RKO (cell line): Measurements from ENCODE around the gene SESTD1.

Experiments used
- DNase-seq: peaks from one replicate; pipeline ENCODE4 v3.0.0-alpha.2; 2016; ENCODE audit warnings: low spot score

SESTD1 gene

DNA sequence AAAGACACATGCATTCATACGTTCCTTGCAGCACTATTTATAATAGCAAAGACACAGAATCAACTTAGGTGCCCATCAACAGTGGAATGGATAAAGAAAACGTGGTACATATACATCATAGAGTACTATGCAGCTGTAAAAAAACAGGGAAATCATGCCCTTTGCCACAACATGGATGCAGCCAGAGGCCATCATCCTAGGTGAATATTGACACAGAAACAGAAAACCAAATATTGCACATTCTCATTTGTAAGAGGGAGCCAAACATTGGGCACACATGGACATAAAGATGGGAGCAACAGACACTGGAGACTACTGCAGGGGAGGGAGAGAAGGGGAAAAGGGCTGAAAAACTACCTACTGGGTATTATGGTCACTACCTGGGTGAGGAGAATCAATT, 73.5 kb downstream of the SESTD1 start:
- no peak for DNase-seq

DNA sequence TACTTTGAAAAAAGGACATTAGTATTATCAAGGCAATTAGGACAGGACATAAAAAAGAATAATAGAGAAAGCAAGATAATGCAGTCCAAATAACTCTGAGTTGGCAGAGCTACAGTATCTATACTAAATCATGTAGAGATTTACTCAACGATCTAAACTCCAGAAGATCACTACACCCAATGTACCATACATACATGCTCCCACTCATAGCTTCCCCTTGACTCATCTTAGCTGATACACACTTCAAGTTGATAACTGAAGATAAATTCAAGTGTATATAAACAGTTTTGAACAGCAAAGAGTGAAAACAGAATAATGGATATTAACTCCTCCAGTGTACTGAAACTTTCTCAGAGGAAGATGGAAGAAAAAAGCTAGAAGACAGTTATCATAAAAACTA, 78.5 kb downstream of the SESTD1 start:
- no peak for DNase-seq

DNA sequence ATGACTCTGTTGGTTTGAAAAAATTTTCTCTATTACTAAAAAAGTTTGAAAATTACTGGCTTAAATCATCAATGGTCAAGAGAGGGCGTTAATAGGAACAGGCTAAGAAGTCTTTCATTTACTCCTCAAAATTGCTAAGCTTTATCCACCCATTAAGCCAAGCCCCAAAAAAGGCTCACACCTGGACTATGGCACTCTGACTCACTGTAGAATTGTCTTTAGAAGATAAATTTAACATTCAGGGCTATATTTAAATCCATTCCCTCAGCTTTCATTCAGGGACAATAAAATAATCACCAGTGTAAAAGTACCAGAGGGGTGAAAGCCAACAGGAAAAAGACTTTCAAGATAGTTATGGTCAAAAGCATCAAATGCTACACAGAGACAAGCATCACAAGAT, 80.0 kb downstream of the SESTD1 start:
- no peak for DNase-seq

DNA sequence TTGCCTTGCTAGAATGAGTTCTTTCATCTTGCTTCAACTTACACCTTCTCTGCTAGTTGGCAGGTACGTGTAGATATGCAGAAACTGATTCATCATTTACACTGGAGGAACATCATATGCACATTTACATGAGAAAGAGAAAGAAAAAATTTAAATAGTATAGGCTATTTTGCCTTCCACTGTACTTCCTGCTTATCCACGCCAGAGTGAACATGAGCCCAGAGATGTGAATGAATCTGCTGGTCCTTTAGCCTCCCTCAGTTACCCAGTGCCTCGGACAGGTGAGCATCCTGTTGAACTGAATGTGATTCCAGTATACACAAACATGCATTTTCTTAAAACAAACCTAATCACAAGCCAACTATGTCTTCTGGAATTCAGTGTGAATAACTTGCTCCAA, 83.6 kb downstream of the SESTD1 start:
- DNase-seq = no peak

DNA sequence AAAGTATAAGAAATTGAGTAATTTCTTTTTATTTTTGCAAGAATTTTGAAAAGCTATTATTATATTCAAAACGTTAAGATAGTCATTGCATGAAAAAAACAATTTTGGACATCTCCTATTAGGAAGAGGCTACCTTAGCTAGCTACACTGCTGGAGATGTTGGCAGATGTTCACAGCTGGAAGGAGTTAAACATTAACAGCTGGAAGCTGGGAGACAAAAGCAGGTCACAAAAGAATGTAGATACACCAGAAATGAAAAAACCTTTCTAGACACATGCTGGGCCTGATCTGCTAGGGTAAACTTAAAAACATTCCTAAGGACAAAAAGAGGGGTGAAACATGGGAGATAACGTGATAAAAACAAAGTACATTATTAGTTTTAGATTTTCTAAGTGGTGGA, 84.4 kb downstream of the SESTD1 start:
- no peak for DNase-seq

DNA sequence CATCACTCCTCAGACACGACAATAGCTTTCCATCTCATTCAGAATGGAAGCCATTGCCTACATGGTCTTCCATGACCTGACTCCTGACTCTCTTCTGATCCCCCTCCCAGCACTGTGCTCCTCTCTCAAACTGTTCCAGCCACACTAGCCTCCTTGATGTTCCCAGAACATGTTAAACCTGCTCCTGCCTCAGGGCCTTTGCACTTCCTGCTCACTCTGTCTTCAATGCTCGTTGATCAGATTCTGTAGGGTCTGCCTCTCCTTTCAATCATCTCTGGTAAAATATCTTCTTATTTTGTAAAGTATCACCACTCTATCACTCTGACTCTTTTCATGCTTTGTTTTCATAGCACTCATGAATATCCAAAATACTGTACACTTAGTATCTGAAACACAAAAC, 84.9 kb downstream of the SESTD1 start:
- no peak for DNase-seq

DNA sequence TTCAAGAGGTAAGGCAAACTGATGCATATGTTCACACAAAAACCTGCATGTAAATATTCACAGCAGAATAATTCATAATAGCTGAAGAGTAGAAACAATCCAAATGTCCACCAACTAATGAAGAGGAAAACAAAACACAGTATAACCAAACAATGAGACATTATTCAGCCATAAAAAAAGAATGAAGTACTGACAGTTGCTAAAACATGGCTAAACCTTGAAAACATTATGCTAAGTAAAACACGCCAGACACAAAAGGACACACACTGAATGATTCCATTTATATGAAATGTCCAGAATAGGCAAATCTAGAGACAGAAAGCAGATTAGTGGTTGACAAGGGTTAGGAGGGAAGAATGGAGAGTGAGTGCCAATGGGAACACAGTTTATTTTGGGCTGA, 86.9 kb downstream of the SESTD1 start:
- no peak for DNase-seq

DNA sequence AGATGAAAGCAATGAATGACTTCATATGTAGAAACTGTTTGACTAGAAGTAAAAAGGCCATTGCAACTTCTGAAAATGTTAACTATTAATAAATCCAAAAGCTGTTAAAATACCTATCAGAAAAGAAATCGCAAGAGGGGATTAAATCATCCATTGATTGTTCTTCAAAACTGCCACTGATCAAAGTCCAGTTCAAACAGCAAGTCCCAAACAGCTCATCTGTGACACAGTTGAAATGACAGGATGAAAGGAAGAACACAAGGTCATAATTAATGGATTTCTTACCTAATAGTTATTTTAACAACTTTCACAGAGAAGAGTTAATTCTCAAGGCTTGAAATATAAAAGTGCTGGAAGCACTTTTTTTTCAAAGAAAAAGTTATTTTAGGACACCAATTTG, 90.4 kb downstream of the SESTD1 start:
- DNase-seq = no peak

DNA sequence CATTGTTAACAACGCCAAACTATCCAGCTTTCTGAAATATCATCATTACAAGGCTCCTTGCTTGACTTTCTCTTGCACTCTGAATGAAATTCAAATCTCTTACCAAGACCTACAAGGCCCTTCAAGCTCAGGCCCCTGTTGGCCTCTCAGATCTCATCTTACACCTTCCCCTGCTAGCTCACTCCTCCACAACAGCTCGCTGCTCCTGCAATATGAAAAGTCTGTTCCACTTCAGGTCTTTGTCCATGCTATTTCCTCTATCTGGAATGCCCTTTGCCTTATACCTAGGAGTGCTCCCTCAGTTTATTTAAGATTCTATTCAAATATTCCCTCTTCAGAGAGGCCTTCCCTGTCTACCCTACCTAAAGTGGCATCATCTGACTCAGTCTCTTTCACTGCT, 91.7 kb downstream of the SESTD1 start:
- no peak for DNase-seq

DNA sequence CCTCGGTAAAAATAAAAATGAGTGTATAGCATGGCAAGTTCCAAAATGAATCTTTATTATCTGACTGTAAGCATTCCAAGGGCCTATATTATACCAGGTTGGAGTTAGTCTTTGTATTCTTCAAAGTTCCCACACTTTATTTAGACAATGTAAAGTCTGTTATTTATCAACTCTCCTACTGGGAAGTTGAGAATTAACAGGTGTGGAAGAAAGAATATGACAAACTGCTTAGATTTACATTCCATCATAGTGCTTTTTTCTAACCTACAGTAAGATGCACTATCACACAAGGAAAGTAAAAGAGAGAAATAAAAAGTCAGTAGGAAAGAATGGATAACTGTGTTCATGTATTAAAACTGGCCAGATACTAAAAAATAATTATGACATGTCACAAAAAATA, 93.3 kb downstream of the SESTD1 start:
- DNase-seq = no peak

DNA sequence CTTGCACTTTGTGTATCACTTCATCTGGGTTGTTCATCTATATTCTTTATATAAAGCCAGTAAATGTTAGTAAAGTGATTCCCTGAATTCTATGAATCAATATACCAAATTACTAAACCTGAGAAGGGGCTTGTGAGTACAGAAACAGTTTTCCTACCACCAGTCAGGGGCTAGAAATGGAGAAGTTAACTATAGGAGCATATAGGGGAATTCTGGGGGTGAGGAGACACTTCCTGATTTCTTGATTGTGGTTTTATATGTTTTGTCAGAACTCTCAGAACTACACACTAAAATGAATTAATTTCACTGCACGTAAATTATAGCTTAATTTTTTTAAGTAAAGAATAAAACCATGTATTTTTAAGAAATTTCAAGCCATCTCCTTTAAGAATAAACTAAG, 93.7 kb downstream of the SESTD1 start:
- no peak for DNase-seq

DNA sequence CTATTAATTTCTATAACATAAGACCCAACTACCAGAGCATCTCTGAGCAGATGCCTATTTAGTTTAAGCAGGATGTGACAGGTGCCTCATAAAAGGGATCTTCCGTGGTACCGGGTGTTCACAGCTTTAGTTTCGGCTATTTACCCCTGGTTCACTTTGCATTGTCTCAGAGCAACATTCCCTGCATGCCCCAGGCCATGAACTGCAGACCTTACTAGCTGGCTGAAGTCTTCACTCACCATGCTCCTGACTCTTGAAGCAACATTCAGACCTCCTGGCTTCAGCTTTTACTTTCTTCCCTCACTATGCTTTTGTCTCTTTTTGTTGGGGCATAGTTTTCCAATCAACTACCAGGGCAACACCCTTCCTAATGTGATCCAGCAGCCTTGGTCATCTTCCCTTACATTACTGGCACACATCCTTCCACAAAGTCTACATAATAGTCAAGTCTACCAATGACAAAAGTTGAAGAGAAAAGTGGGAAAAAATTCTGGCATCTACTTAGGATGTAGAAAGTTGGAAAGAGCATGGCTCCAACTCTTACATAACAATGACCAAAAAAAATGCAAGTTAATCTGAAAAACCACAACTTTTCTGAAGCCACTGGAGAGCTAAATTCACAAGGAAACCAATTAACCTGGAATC, 99.2 kb downstream of the SESTD1 start:
- DNase-seq = no peak

DNA sequence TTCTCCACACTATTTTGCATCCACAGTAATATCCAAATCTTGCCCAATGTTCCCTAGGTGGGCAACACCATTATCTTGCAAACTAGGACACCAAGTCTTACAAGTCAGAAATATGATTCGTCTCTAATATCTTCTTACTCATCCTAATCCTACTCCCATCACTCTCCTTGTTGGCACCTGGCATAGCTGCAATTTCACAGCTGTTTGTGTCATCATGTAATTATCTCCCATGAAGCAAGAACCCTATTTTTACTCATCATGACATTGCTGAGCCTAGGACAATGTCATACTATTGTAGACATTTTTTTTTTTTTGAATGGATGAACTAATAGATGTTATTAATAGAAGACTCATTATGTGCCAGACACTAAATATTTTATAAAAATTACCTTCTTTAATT, 123.4 kb downstream of the SESTD1 start:
- DNase-seq = peak; percentile 18

DNA sequence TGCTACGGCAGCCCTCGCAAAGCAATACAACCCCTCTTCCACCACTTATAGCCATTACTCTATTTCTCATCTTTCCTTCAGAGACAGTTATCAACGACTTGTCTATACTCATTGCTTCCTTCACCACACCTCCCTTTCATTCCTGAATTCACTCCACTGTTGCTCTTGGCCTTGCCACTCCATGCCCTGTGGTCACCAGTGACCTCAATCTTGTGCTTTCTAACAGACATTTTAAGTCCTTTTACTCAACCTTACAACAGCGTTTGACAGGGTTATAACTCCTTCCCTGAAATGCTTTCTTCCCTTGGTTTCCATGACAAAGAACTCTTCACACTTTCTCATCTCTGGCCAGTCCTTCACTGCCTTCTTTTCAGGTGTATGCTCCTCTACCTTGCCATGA, 124.1 kb downstream of the SESTD1 start:
- no peak for DNase-seq

DNA sequence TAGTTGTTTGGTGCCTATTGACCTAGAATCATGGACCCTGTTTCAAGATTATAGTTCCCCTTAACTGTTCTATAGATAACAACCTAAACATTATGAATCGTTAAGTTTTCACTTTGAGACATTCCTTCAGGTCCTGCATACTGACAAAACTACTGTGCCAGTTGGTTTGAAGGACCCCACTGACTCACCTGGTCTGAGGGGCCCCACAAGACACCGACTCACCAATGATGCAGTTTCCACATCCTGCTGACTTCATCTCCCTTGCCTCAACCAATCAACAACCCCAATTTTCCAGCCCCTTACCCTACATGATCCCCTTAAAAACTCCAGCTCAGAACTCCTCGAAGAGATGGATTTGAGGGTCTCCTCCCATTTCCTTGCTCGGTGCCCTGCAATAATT, 125.1 kb downstream of the SESTD1 start:
- no peak for DNase-seq

DNA sequence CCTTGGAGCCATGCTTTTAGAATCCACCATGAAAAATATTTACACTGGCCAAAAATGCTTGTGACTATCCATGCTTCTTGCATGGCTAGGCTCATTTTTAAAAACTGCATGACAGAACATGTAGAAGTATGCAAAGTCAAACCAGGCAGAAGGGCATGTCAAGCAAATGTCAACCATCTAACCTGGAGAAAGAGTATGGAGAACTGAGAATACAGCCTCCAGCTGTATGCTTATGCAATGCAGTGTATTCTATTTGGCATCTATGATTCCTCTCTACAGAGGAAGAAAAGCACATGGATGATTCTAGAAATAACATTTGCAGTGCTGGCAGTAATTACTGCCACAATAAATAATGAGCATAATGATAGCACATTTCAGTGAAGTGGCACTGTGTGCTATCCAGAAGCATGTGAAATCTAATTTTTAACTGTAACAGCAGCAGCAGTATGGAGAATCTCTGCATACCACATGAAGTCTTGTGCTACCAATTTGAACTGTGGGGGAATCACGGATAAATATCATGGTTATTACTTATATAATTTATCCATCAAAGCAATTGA, 127.4 kb downstream of the SESTD1 start:
- DNase-seq = no peak

DNA sequence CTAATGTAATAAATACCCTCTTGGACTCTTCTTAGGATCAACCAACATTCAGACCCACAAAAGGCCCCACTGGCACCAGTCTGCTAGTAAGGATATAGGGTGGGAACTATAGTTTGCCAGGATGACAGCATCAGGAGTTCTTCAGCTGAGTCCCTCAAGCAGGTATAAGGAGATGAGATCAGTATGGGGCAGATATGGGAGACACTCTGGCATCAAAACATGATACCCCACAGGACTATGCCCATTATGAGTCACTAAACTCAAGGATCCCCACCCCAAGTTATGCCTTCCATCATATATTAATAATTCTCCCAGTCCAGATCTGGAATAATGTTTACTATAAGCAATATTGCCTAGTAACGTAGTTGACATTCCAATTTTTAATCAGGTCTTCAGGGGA, 131.6 kb downstream of the SESTD1 start:
- DNase-seq = no peak

DNA sequence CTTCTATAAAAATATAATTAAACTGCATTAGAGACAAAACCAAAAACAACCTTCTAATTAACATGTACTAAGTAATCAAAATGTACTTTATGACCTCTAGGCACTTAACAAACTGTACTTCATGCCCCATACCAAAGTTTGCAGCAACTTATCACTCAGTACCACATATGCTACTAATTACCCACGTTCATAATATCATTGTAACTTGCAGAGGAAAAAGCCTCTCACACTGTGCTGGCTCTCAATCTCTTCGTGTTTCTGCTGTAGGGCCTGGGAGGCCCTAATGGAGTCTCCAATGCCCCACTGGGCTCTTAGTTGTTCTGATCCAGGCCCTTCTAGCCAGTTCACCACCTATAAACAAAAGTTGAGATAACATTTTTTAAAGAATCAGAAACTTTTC, 132.6 kb downstream of the SESTD1 start:
- DNase-seq = no peak

DNA sequence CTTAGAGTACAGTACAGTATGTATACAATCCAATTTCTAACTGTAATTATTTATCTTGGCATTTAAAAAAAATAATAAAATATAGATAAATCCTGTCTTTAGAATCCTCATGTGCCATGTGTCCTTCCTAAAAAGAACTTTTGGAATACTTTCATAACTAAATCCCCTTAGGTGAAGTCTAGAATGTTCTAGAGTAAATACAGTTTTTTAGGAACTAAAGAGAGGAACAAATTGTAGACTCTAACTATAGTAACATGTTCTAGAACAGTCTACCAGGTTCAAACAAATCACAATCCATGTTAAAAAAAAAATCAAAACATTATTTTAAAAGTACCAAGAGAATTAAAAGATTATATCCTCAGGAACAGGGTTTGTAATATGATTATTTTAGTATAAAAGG, 134.1 kb downstream of the SESTD1 start:
- no peak for DNase-seq

DNA sequence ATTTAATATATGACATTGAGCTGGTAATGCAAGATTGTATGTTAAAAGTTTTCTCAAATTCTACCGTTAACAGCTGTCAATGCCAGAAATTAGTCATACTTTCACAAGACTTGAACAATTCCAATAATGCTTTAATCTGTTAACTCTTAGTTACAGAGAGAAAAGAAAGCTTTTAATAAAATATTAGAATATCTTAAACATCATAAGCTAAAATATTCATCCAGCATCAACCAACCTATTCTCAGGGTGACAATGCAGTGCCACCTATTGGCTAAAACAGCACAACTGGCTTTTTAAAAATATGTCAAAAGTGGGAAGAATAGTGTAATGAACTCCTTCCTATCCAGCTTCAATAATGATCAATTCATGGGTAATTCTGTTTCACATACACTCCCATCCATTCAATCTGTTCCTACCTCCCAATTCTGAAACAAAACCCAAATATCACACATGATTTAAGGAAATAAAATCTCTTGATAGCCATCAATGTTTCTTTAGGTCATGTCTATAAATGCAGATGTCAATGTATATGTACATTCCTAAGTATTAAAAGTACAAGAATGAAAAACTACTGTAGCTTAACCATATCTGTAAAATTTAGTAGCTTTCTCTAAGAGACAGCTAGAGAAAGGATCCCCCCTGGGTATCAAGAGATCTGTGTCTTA, 134.9 kb downstream of the SESTD1 start:
- DNase-seq = peak; percentile 21

DNA sequence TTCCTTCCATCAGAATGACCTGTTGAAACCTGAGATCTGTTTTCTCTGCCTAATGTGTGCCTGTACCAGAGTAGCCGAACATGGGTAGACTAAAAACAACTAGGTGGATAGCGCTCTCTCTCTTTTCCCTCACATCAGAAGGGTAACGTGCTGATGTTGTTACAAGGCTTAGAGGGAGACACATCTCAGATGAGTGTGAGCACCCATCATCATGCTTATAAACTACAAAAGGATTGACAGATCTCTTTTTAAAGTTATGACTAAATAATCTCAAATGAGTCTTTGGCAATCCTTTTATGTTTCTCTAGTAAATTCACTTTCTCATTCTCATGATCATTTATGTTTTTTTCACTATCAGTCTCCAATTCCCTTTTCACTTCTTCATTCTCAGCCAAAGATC, 139.2 kb downstream of the SESTD1 start:
- DNase-seq = no peak

DNA sequence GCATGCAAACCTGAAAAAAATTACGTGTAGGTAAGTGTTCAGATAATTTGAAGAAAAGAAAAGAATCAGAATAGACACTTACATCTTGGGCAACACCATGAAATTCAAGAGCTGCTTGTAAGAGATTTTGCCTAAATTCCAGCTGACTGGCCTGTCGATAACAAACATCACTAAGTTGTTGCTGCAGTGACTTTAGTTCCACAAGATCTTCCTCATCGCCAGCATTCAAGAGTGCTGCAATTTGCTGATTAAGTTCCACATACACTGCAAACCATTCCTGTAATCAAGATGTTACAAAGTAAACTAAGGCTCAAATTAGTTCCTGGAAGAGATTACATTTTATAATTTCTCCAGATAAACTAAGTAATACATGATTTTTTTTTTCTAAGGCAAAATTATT, 140.3 kb downstream of the SESTD1 start:
- no peak for DNase-seq

DNA sequence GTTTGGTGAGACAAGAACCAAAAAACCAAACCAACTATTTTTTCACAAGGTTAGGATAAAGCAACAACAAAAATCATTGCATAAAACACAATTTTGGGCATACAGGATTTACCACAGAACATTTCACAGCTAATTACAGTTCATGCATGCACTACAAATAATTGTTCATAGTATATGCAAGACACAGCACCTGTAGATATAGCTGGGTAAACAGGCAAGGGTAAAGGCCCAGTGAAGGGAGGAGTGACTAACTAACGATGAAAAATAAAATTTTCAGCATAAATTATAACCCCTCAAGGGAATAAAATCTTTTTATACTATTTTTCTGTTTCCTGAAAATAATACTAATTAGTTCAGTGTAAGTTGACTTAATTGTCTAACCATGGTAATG, 141.4 kb downstream of the SESTD1 start:
- DNase-seq = no peak

DNA sequence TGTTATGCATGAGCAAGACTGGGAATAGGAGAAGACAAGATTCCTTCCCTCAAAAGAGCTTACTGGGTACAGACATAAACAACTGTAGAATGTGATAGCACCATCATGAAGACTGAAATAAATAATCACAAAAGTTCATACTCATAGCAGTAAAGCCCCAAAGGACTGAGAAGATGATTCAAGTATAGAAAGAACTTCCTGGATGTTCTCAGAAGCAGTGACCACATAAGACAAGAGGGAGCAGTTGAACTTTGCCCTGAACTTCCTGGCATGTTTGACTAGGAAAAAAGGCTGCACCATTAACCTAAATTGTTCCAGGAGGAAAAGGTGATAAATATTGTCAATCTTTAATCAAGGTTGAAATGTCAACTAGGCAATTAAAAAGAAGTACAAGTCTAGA, 156.9 kb downstream of the SESTD1 start:
- peak; percentile 21 for DNase-seq
